OCI-LY1 (cell line): ENCODE results near the gene BRD7.

ENCODE experiments used
- H2AFZ ChIP-seq: fragments of 200-600 bp; sonication (generic), shearing (Covaris generic); 2 replicates; pipeline ENCODE4 v1.6.0; 2014; ENCODE audit warnings: antibody characterized with exemption, mild to moderate bottlenecking, low read length
- H3F3A ChIP-seq: fragments of 200-600 bp; sonication (generic), shearing (Covaris generic); 2 replicates; pipeline ENCODE4 v1.6.0; 2014; ENCODE audit warnings: mild to moderate bottlenecking, antibody characterized with exemption, low read length, moderate library complexity; ENCODE audit not compliant: insufficient read depth
- H3K27ac ChIP-seq: fragments of 200-600 bp; sonication (generic); 2 replicates; pipeline ENCODE4 v1.5.1; 2014; ENCODE audit warnings: low read length, mixed run types, mild to moderate bottlenecking, low read depth; ENCODE audit not compliant: poor library complexity, severe bottlenecking
- H3K27me3 ChIP-seq: fragments of 200-600 bp; sonication (generic); 2 replicates; pipeline ENCODE4 v1.6.0; 2014; ENCODE audit warnings: antibody characterized with exemption, mild to moderate bottlenecking, low read length, moderate library complexity; ENCODE audit not compliant: insufficient read depth
- H3K36me3 ChIP-seq: fragments of 200-600 bp; sonication (generic); 2 replicates; pipeline ENCODE4 v1.6.1; 2014; ENCODE audit warnings: mild to moderate bottlenecking, antibody characterized with exemption, low read length, moderate library complexity, mixed read lengths; ENCODE audit not compliant: insufficient read depth
- H3K4me1 ChIP-seq: fragments of 200-600 bp; sonication (generic); 2 replicates; pipeline ENCODE4 v1.5.1; 2014; ENCODE audit warnings: mild to moderate bottlenecking, low read length, moderate library complexity; ENCODE audit not compliant: insufficient read depth, severe bottlenecking
- H3K4me2 ChIP-seq: fragments of 200-600 bp; sonication (generic), shearing (Covaris generic); 2 replicates; pipeline ENCODE4 v1.6.1; 2014; ENCODE audit warnings: low read length
- H3K4me3 ChIP-seq: fragments of 200-600 bp; sonication (generic); 2 replicates; pipeline ENCODE4 v1.5.1; 2014; ENCODE audit warnings: low read length, low read depth, mild to moderate bottlenecking, mixed read lengths; ENCODE audit not compliant: poor library complexity, severe bottlenecking
- H3K79me2 ChIP-seq: fragments of 200-600 bp; shearing (Covaris generic); 2 replicates; pipeline ENCODE4 v1.6.1; 2016; ENCODE audit warnings: mixed run types, low read length, mixed read lengths; ENCODE audit not compliant: insufficient read depth
- H3K9ac ChIP-seq: fragments of 200-600 bp; sonication (generic), shearing (Covaris generic); 2 replicates; pipeline ENCODE4 v1.6.1; 2014; ENCODE audit warnings: mild to moderate bottlenecking, low read length, mixed read lengths
- H3K9me2 ChIP-seq: fragments of 200-600 bp; sonication (generic), shearing (Covaris generic); 2 replicates; pipeline ENCODE4 v1.6.1; 2014; ENCODE audit warnings: low read depth, mild to moderate bottlenecking, low read length, mixed read lengths
- H3K9me3 ChIP-seq: fragments of 200-600 bp; shearing (Covaris generic); 2 replicates; pipeline ENCODE4 v1.6.1; 2014; ENCODE audit warnings: low read length, mixed read lengths
- H4K20me1 ChIP-seq: fragments of 200-600 bp; sonication (generic), shearing (Covaris generic); 2 replicates; pipeline ENCODE4 v1.6.0; 2016; ENCODE audit warnings: mild to moderate bottlenecking, low read length; ENCODE audit not compliant: insufficient read depth
- CTCF ChIP-seq: fragments of 200-600 bp; sonication (generic), shearing (Covaris generic); IDR thresholded peaks from 2 replicates; pipeline ENCODE4 v1.5.1; 2017; ENCODE audit warnings: mild to moderate bottlenecking, antibody characterized with exemption, low read length, moderate library complexity, mixed read lengths
- EZH2 ChIP-seq: fragments of 200-600 bp; sonication (generic), shearing (Covaris generic); IDR thresholded peaks from 2 replicates; pipeline ENCODE4 v1.8.0; 2017; ENCODE audit warnings: borderline replicate concordance, mixed run types, mild to moderate bottlenecking, antibody characterized with exemption, low read length, moderate library complexity, mixed read lengths

The BRD7 gene

GRCh38 chr16:50365791-50366575 is 2.8 kb downstream of the BRD7 start:
- no peaks in the 10 kb centered on the region; the same call in 1 of the 2 replicates for H4K20me1 ChIP-seq
- TF ChIP-seq EZH2 (no peak), CTCF (no peak)
- H3K9ac ChIP-seq, result no peak overlapping the region; the same call in 1 of the 2 replicates

GRCh38 chr16:50363656-50364055 is 5.1 kb downstream of the BRD7 start:
- Histone ChIP-seq H3K79me2 (peaks cover 33% of the 10 kb centered on the region; the same call in 1 of the 2 replicates), H3K9ac (no peak overlapping the region), H3K4me1 (peaks cover 45% of the 10 kb centered on the region), H2AFZ (no peak overlapping the region), H3K4me3 (no peak overlapping the region), H3K27me3 (no peaks in the 10 kb centered on the region), H3K4me2 (no peak overlapping the region), H3K9me3 (no peaks in the 10 kb centered on the region), H4K20me1 (no peaks in the 10 kb centered on the region; the same call in 1 of the 2 replicates), H3F3A (no peaks in the 10 kb centered on the region; the same call in 1 of the 2 replicates), H3K36me3 (peaks cover 82% of the 10 kb centered on the region), H3K9me2 (no peaks in the 10 kb centered on the region), H3K27ac (no peak overlapping the region)
- TF ChIP-seq CTCF, result no peak
- no peak for TF ChIP-seq EZH2

More at GRCh38 chr16:50365791-50366575, 2.8 kb downstream of the BRD7 start:
- H3K9me2 ChIP-seq, result no peaks in the 10 kb centered on the region
- H3K4me2 ChIP-seq, result peak overlapping the region; percentile 12; the same call in 1 of the 2 replicates
- no peak overlapping the region for H3K4me3 ChIP-seq
- H3F3A ChIP-seq, result no peaks in the 10 kb centered on the region; the same call in 1 of the 2 replicates
- H3K4me1 ChIP-seq, result peaks cover 38% of the 10 kb centered on the region
- no peaks in the 10 kb centered on the region for H3K27me3 ChIP-seq
- H3K9me3 ChIP-seq, result no peaks in the 10 kb centered on the region
- peaks cover 26% of the 10 kb centered on the region; the same call in 1 of the 2 replicates for H3K79me2 ChIP-seq
- H2AFZ ChIP-seq, result no peak overlapping the region
- no peak overlapping the region for H3K27ac ChIP-seq
- peaks cover 60% of the 10 kb centered on the region for H3K36me3 ChIP-seq

GRCh38 chr16:50360779-50361178 is 8.0 kb downstream of the BRD7 start:
- Histone ChIP-seq H3K4me2 (no peak overlapping the region; the same call in 1 of the 2 replicates), H4K20me1 (no peaks in the 10 kb centered on the region; the same call in 1 of the 2 replicates), H3K36me3 (peaks cover 83% of the 10 kb centered on the region), H3K27ac (no peak overlapping the region), H3K9ac (no peak overlapping the region), H3K9me3 (no peaks in the 10 kb centered on the region), H3K27me3 (no peaks in the 10 kb centered on the region), H3K4me1 (peaks cover 24% of the 10 kb centered on the region), H3K9me2 (no peaks in the 10 kb centered on the region), H2AFZ (no peak overlapping the region), H3K79me2 (peaks cover 15% of the 10 kb centered on the region; the same call in 1 of the 2 replicates), H3F3A (no peaks in the 10 kb centered on the region; the same call in 1 of the 2 replicates), H3K4me3 (no peak overlapping the region)
- TF ChIP-seq CTCF, result no peak
- TF ChIP-seq EZH2, result no peak
